ENCODE data around the gene FDX2.

Gene FDX2

GRCh38 chr19:10332965-10333757 is 17.3 kb upstream of the FDX2 start, which contains the start of gene RAVER1:
TSS of gene RAVER1 (minus strand) at chr19:10333529. CDS start at chr19:10333507, 22 bp downstream.
- FAIRE-seq, result no peak

GRCh38 chr19:10332158-10332964 is 16.5 kb upstream of the FDX2 start:
- FAIRE-seq, result no peak

GRCh38 chr19:10329555-10329954 is 13.7 kb upstream of the FDX2 start:
- no peak for FAIRE-seq

GRCh38 chr19:10328558-10329429 is 13.0 kb upstream of the FDX2 start:
- FAIRE-seq, result no peak

GRCh38 chr19:10327793-10328192 is 12.0 kb upstream of the FDX2 start:
- FAIRE-seq, result no peak

GRCh38 chr19:10325732-10326131 is 9.9 kb upstream of the FDX2 start:
- no peak for FAIRE-seq

GRCh38 chr19:10321874-10322835 is 6.3 kb upstream of the FDX2 start:
- no peak for FAIRE-seq

- no peak for FAIRE-seq
These were observed 5.6 kb upstream of the FDX2 start for GRCh38 chr19:10321417-10321797.

GRCh38 chr19:10320602-10321416 is 5.0 kb upstream of the FDX2 start:
- no peak for FAIRE-seq

- FAIRE-seq, result no peak
These were observed 3.2 kb upstream of the FDX2 start for GRCh38 chr19:10318807-10319682.

GRCh38 chr19:10317857-10318462 is 2.1 kb upstream of the FDX2 start:
- FAIRE-seq, result no peak

- no peak for FAIRE-seq
These were observed 1.4 kb upstream of the FDX2 start for GRCh38 chr19:10317045-10317856.

GRCh38 chr19:10316229-10317044 is 622 bp upstream of the FDX2 start:
- FAIRE-seq, result no peak

GRCh38 chr19:10309423-10309822 is 6.4 kb downstream of the FDX2 start, which contains the start of gene ZGLP1:
TSS of gene ZGLP1 (minus strand) at chr19:10309815.
- no peak for FAIRE-seq

- no peak for FAIRE-seq
These were observed 9.5 kb downstream of the FDX2 start for GRCh38 chr19:10306327-10306726.

GRCh38 chr19:10305139-10305806 is 10.5 kb downstream of the FDX2 start:
- no peak for FAIRE-seq
